Progenitor cell of endocrine pancreas (in vitro differentiated cells): ENCODE measurements around the gene MEPCE. TPM values are rescaled to one million over a fixed set of nuclear protein-coding genes. Genes with fewer than 3 reads are reported as not detected.
A peak's percentile ranks its signal among the peaks of the same experiment; 100 is the strongest.
"Not testable (repeated sequence)": the region's sequence is repeated elsewhere in the genome, so short reads cannot be mapped to it uniquely, and the experiment has no call there.

Experiments
- DNase-seq: peaks from one replicate; pipeline ENCODE4 v3.0.0; 2021; ENCODE audit warnings: low spot score; ENCODE audit not compliant: unreplicated experiment
- H3K27ac Mint-ChIP-seq: 2 replicates; pipeline ENCODE4 v1.8.0; 2021; ENCODE audit warnings: mild to moderate bottlenecking, moderate library complexity, mixed read lengths
- H3K27me3 Mint-ChIP-seq: 2 replicates; pipeline ENCODE4 v1.8.0; 2021; ENCODE audit warnings: mixed read lengths
- H3K36me3 Mint-ChIP-seq: 2 replicates; pipeline ENCODE4 v1.8.0; 2022; ENCODE audit warnings: mixed read lengths; ENCODE audit not compliant: insufficient read depth
- H3K4me1 Mint-ChIP-seq: 2 replicates; pipeline ENCODE4 v1.8.0; 2021; ENCODE audit warnings: low read depth, mixed read lengths
- H3K4me3 Mint-ChIP-seq: 2 replicates; pipeline ENCODE4 v1.8.0; 2021; ENCODE audit warnings: low read depth, mild to moderate bottlenecking, moderate library complexity, mixed read lengths
- H3K9me3 Mint-ChIP-seq: 2 replicates; pipeline ENCODE4 v1.8.0; 2021; ENCODE audit warnings: low read depth, mixed read lengths
- total RNA-seq: library from RNA; stranded (reverse); gene quantifications from 2 replicates; pipeline ENCODE4 v1.2.1, GENCODE V29; 2021
- TF ChIP-seq, protein P1 (sequence below): fragments of 200-600 bp; sonication (generic); IDR thresholded peaks from one replicate; pipeline ENCODE4 v1.5.0; 2021; ENCODE audit warnings: antibody characterized with exemption, mild to moderate bottlenecking; ENCODE audit not compliant: unreplicated experiment

MEPCE gene
- total RNA-seq, 1 donor from 2014 or later: 35.4 TPM

DNA sequence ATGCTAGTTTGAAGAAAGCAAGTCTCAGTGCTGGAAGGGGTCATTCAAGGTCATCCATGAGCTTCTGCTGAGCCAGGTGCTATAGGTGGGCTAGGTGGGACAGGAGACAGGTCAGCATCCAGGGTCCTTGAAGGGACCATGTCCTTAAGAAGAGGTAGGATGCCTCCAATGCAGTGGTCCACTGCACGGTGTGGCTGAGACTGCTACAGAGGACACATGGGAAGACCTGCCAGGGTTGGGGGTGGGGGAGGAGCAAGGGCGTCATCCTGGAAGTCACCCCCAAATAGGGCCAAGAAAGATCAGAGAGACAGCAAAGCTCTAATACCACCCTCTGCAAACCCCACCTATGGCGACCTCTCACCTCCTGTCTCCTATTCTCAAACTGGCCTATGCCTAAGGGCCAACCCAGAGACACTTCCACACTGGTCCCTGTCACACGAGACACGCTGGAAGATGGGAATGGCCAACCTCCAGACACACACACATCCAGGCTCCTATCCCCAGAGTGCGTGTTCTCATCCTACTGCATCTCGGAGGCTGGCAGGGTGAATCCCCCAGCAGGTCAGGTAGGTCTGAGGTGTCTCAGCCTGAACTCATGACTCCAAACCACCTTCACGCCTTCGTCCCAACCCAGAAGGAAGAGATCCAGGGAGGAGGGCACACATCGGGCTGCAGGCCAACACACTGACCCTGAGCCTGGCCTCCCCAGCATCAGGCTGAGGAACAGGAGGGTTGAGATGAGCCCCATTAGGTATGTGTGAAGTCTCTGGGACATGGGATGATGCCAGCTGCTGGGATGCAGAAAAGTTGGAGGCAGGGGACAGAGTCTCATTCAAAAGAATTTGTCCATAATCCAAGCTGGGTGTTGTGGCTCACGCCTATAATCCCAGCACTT lies 12.3 kb downstream of the MEPCE start:
- Mint-ChIP-seq H3K4me1 (peaks cover 2% of the 10 kb centered on the region), H3K9me3 (no peaks in the 10 kb centered on the region), H3K27me3 (no peaks in the 10 kb centered on the region), H3K27ac (no peak overlapping the region), H3K4me3 (no peak overlapping the region), H3K36me3 (no peaks in the 10 kb centered on the region)
- no peak for DNase-seq
- TF ChIP-seq, protein P1, sequence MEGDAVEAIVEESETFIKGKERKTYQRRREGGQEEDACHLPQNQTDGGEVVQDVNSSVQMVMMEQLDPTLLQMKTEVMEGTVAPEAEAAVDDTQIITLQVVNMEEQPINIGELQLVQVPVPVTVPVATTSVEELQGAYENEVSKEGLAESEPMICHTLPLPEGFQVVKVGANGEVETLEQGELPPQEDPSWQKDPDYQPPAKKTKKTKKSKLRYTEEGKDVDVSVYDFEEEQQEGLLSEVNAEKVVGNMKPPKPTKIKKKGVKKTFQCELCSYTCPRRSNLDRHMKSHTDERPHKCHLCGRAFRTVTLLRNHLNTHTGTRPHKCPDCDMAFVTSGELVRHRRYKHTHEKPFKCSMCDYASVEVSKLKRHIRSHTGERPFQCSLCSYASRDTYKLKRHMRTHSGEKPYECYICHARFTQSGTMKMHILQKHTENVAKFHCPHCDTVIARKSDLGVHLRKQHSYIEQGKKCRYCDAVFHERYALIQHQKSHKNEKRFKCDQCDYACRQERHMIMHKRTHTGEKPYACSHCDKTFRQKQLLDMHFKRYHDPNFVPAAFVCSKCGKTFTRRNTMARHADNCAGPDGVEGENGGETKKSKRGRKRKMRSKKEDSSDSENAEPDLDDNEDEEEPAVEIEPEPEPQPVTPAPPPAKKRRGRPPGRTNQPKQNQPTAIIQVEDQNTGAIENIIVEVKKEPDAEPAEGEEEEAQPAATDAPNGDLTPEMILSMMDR: no peak

DNA sequence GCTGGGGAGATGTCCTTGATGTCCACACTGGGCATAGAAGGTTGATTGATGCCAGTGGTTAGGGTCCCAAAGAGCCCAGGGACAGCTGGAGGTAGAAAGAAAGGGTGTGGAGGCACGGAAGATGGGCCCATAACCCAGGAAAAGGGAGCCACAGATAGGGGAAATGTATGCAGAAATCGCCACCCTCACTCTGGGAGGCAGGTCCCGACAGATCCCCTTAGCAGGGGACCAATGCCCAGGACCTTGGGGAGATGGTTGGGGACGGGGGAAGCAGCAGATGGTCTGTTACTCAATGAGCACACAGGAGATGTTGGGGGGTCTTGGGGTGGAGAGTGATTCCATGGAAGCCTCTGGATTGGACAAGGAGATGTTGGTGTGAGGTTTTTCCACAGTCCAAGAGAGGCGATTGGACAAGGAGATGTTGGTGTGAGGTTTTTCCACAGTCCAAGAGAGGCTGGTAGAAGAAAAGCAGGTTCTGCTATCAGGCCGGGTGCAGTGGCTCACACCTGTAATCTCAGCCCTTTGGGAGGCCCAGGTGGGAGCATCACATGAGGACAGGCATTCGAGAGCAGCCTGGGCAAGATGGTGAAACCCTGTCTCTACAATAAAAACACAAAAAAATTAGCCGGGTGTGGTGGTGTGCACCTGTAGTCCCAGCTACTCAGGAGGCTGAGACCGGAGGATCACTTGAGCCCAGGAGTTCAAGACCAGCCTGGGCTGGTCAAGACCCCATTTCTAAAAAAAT lies 13.6 kb downstream of the MEPCE start:
- H3K27ac Mint-ChIP-seq: peak overlapping the region; percentile 80
- no peaks in the 10 kb centered on the region for H3K9me3 Mint-ChIP-seq

DNA sequence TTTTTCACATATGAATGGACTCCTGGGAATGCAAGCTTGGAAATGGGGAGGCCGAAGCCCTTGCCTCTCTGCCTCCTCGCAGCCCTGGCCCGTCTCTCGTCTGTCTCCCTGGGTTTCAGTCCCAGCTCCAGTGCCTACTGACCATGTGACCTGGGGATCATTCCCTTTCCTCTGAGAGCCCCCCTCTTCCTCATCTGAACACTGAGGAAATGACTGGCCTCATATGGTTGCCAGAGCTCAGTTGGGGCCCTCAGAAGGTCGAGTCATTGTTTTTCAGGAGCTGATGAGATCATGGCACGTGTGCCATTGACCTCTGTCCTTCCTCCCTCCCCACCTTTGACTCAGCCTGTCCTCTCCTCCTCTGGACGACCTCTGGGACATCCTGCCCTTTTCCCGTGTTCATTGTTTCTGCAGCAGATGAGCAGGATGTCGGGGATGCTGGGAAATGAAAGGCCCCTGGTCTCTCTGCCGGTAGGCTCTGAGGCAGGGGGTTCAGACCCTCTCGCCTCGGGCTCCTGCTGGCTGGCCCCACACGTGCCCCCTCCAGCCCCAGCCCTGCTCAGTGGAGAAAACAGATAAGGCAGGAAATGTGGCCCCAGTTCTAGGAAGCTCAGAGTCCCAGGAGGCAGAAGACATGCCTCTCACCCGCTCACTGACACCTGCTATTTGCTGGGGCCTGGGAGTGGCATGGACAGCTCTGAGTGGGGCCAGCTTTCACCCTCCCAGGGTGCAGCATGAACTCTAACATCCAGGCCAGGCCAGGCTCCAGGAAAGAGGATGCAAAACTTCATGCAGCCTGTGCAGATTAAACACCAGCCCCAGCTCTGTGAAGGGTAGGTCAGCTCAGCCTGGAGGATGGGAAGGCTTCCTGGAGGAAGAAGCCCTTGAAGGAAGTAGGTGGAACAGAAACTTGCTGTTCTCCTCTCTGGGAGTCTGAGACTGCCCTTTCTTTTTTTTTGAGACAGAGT lies 15.0 kb downstream of the MEPCE start:
- Mint-ChIP-seq H3K36me3 (no peaks in the 10 kb centered on the region), H3K9me3 (no peaks in the 10 kb centered on the region)

More for the DNA sequence above, 13.6 kb downstream of the MEPCE start:
- Mint-ChIP-seq H3K4me1 (peaks cover under 1% of the 10 kb centered on the region), H3K4me3 (no peak overlapping the region), H3K36me3 (no peaks in the 10 kb centered on the region), H3K27me3 (no peaks in the 10 kb centered on the region)
- no peak for DNase-seq
- TF ChIP-seq, protein P1: no peak

DNA sequence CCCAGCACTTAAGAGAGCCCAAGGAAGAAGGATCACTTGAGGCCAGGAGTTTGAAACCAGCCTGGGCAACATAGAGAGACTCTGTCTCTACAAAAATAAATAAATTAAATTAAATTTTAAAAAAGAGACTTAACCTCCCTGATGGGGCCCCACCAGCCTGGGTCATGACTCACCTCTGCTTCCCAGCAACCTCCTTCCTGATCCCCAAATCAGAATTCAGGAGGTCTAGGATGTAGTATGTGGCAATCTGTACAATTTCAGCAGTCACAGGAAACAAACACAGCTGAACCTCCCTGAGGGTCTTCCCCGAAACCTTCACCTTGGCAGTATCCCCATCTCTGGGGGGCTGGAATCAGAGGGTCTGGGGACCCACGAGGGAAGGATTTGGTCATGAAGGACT lies 16.4 kb downstream of the MEPCE start:
- no peaks in the 10 kb centered on the region for H3K9me3 Mint-ChIP-seq
- H3K27me3 Mint-ChIP-seq: no peaks in the 10 kb centered on the region
- H3K4me3 Mint-ChIP-seq: no peak overlapping the region
- H3K27ac Mint-ChIP-seq: no peak overlapping the region
- no peaks in the 10 kb centered on the region for H3K36me3 Mint-ChIP-seq
- no peak for DNase-seq
- TF ChIP-seq, protein P1: no peak
- H3K4me1 Mint-ChIP-seq: no peaks in the 10 kb centered on the region

More for the DNA sequence above, 15.0 kb downstream of the MEPCE start:
- H3K4me3 Mint-ChIP-seq: no peak overlapping the region
- H3K4me1 Mint-ChIP-seq: no peaks in the 10 kb centered on the region
- no peak for DNase-seq
- H3K27ac Mint-ChIP-seq: peak overlapping the region; percentile 13
- TF ChIP-seq, protein P1: no peak
- H3K27me3 Mint-ChIP-seq: no peaks in the 10 kb centered on the region

DNA sequence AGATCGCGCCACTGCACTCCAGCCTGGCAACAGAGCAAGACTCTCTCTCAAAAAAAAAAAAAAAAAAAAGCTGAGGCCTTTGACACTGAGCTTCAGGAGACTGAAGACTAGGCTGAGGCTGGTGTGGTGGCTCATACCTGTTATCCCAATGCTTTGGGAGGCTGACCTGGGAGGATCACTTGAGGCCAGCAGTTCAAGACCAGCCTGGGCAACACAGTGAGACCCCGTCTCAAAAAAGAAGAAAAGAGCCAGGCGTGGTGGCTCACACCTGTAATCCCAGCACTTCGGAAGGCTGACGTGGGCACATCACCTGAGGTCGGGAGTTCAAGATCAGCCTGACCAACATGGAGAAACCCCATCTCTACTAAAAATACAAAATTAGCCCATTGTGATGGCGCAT lies 17.7 kb downstream of the MEPCE start:
- H3K4me1 Mint-ChIP-seq, H3K27me3 Mint-ChIP-seq, H3K27ac Mint-ChIP-seq, H3K36me3 Mint-ChIP-seq, H3K4me3 Mint-ChIP-seq, H3K9me3 Mint-ChIP-seq, DNase-seq: not testable (repeated sequence)
